ENCODE measurements around the gene PGAP1. TPM values are rescaled to one million over a fixed set of nuclear protein-coding genes. Genes with fewer than 3 reads are reported as not detected.

PGAP1 gene
- total and polyA plus RNA-seq, 9 of the 15 experiments (the other 6 are each of a cell fraction or from before 2014, with no cell fraction given): 0.08 to 0.73 (median 0.52) TPM

- TF ChIP-seq CHD7 (IDR thresholded peaks at IDR 0.05; ENCODE audit: low read depth, low read length): no peak
- no peak for TF ChIP-seq CTBP1 (IDR thresholded peaks at IDR 0.05; ENCODE audit: borderline replicate concordance)
- no peak for TF ChIP-seq KDM2B (CRISPR knock-in tag; IDR thresholded peaks at IDR 0.05)
- no peak for TF ChIP-seq TFAM (CRISPR knock-in tag; conservative IDR thresholded peaks at IDR 0.05)
- TF ChIP-seq GABPB2 (CRISPR knock-in tag; conservative IDR thresholded peaks at IDR 0.05): no peak
- TF ChIP-seq PRMT5 (CRISPR knock-in tag; IDR thresholded peaks at IDR 0.05): no peak
- no peak for TF ChIP-seq CCNT2 (IDR thresholded peaks at IDR 0.05; ENCODE audit: borderline replicate concordance, extremely low read depth, insufficient read length, low read depth, low read length)
These were observed 80.2 kb downstream of the PGAP1 start (continued) for GRCh38 chr2:196846295-196846694.
